Neuronal stem cell (in vitro differentiated cells): ENCODE data around the gene SEMA3G.

Experiments
- DNase-seq: peaks from one replicate; pipeline ENCODE4 v3.0.0-alpha.2; 2013; ENCODE audit warnings: low spot score
- H2AFZ ChIP-seq: one replicate; pipeline ENCODE4 v1.6.1; 2013; ENCODE audit warnings: mild to moderate bottlenecking, low read length, inconsistent platforms
- H2AK5ac ChIP-seq: 2 replicates; pipeline ENCODE4 v1.6.1; 2013; ENCODE audit warnings: low read depth, mild to moderate bottlenecking, inconsistent platforms, low read length, moderate library complexity, mixed read lengths
- H2BK120ac ChIP-seq: 2 replicates; pipeline ENCODE4 v1.6.1; 2013; ENCODE audit warnings: low read depth, mild to moderate bottlenecking, inconsistent platforms, low read length, moderate library complexity, mixed read lengths
- H2BK12ac ChIP-seq: one replicate; pipeline ENCODE4 v1.6.1; 2013; ENCODE audit warnings: low read length, inconsistent platforms
- H2BK15ac ChIP-seq: 2 replicates; pipeline ENCODE4 v1.6.1; 2013; ENCODE audit warnings: mild to moderate bottlenecking, low read length, inconsistent platforms, mixed read lengths
- H2BK5ac ChIP-seq: one replicate; pipeline ENCODE4 v1.6.1; 2013; ENCODE audit warnings: inconsistent platforms, mild to moderate bottlenecking, low read length, moderate library complexity
- H3K14ac ChIP-seq: one replicate; pipeline ENCODE4 v1.6.1; 2013; ENCODE audit warnings: low read length, inconsistent platforms
- H3K18ac ChIP-seq: 2 replicates; pipeline ENCODE4 v1.6.1; 2013; ENCODE audit warnings: low read length, inconsistent platforms
- H3K23ac ChIP-seq: 2 replicates; pipeline ENCODE4 v1.6.1; 2013; ENCODE audit warnings: low read depth, mild to moderate bottlenecking, mixed read lengths, low read length, inconsistent platforms; ENCODE audit not compliant: poor library complexity
- H3K27ac ChIP-seq: replicated peaks from 3 replicates; pipeline ENCODE4 v1.5.1; 2013; ENCODE audit warnings: low read length, inconsistent platforms
- H3K27me3 ChIP-seq, 3 experiments: 2 replicates each; pipeline ENCODE4 v1.6.1; 2013; ENCODE audit warnings: low read length in 3 of 3, mild to moderate bottlenecking in 2 of 3, inconsistent platforms in 1 of 3, low read depth in 1 of 3, mixed read lengths in 1 of 3, moderate library complexity in 1 of 3; ENCODE audit not compliant: control insufficient read depth in 3 of 3, insufficient read depth in 3 of 3
- H3K36me3 ChIP-seq, 2 donors: replicated peaks in 1 of 2; 2 replicates each; pipeline ENCODE4 v1.6.1; 2013; ENCODE audit warnings: low read length in 2 of 2; ENCODE audit not compliant: control insufficient read depth in 2 of 2, insufficient read depth in 2 of 2
- H3K4ac ChIP-seq: 2 replicates; pipeline ENCODE4 v1.6.1; 2013; ENCODE audit warnings: inconsistent platforms, mild to moderate bottlenecking, low read length, moderate library complexity
- H3K4me1 ChIP-seq, 2 donors: 1 replicate in 1 of 2; 2 replicates in 1 of 2; pipeline ENCODE4 v1.6.1; 2013; ENCODE audit warnings: low read length in 2 of 2, low read depth in 1 of 2; ENCODE audit not compliant: control insufficient read depth in 2 of 2, insufficient read depth in 1 of 2
- H3K4me2 ChIP-seq: one replicate; pipeline ENCODE4 v1.6.1; 2013; ENCODE audit warnings: mild to moderate bottlenecking, low read length, inconsistent platforms; ENCODE audit not compliant: insufficient read depth, poor library complexity, severe bottlenecking
- H3K4me3 ChIP-seq, 2 donors: 2 replicates each; pipeline ENCODE4 v1.5.1; 2013; ENCODE audit warnings: low read length in 2 of 2, mild to moderate bottlenecking in 2 of 2, inconsistent platforms in 1 of 2, moderate library complexity in 1 of 2
- H3K79me1 ChIP-seq: one replicate; pipeline ENCODE4 v1.6.1; 2013; ENCODE audit warnings: low read depth, mild to moderate bottlenecking, inconsistent platforms, low read length, moderate library complexity
- H3K9ac ChIP-seq: one replicate; pipeline ENCODE4 v1.6.1; 2013; ENCODE audit warnings: mild to moderate bottlenecking, low read depth, low read length, inconsistent platforms; ENCODE audit not compliant: poor library complexity
- H3K9me3 ChIP-seq, 2 donors: replicated peaks in 1 of 2; 2 replicates each; pipeline versions ENCODE3 to v1.6.1; 2013; ENCODE audit warnings: low read length in 2 of 2, mild to moderate bottlenecking in 2 of 2, inconsistent platforms in 1 of 2, low read depth in 1 of 2, mixed read lengths in 1 of 2, moderate library complexity in 1 of 2; ENCODE audit not compliant: control insufficient read depth in 2 of 2, insufficient read depth in 1 of 2
- H4K8ac ChIP-seq: one replicate; pipeline ENCODE4 v1.6.1; 2013; ENCODE audit warnings: low read depth, mild to moderate bottlenecking, inconsistent platforms, low read length, moderate library complexity
- H4K91ac ChIP-seq: one replicate; pipeline ENCODE4 v1.6.1; 2013; ENCODE audit warnings: low read length, low read depth, mild to moderate bottlenecking, inconsistent platforms; ENCODE audit not compliant: poor library complexity
- WGBS, 2 donors: extraction: QIAGEN DNeasy Blood & Tissue Kit; methylation state at CpG; one replicate each; pipeline ENCODE4 v1.1.7; 2013; ENCODE audit warnings: missing lambda C conversion rate in 2 of 2, mixed read lengths in 1 of 2; ENCODE audit not compliant: insufficient read length in 2 of 2, insufficient replicate concordance in 1 of 2; ENCODE audit errors: extremely low coverage in 2 of 2; 5-methylcytosine and 5-hydroxymethylcytosine counted together

Gene SEMA3G

GRCh38 chr3:52406791-52407510 is 38.0 kb downstream of the SEMA3G start:
- Histone ChIP-seq H3K4me1 (peaks cover 14 to 16% of the 10 kb centered on the region in 2 donors), H2AFZ (no peak overlapping the region), H4K8ac (no peak overlapping the region), H3K23ac (no peak overlapping the region), H2BK12ac (no peak overlapping the region), H2BK120ac (no peak overlapping the region), H3K4me3 (no peak overlapping the region), H3K9me3 (no peaks in the 10 kb centered on the region), H2BK5ac (no peak overlapping the region), H3K14ac (no peak overlapping the region), H3K4me2 (no peak overlapping the region), H3K36me3 (peaks cover 59 to 68% of the 10 kb centered on the region in 2 donors), H3K27me3 (no peaks in the 10 kb centered on the region), H2BK15ac (no peak overlapping the region), H3K18ac (no peak overlapping the region), H4K91ac (no peak overlapping the region), H3K9ac (no peak overlapping the region), H3K4ac (no peak overlapping the region), H3K79me1 (peaks cover 20% of the 10 kb centered on the region), H3K27ac (no peak overlapping the region), H2AK5ac (no peak overlapping the region)
- no CpG with 5 or more reads among the region's 20 CpGs for WGBS, 2 donors
- DNase-seq, result no peak

GRCh38 chr3:52406231-52406661 is 38.7 kb downstream of the SEMA3G start:
- no peak overlapping the region for H2AFZ ChIP-seq
- no peak overlapping the region for H3K27ac ChIP-seq
- no peak overlapping the region for H2BK5ac ChIP-seq
- H3K4me1 ChIP-seq, result peaks cover 8 to 9% of the 10 kb centered on the region in 2 donors
- no peak overlapping the region for H2BK15ac ChIP-seq
- no peak overlapping the region for H2AK5ac ChIP-seq
- H3K79me1 ChIP-seq, result peaks cover 20% of the 10 kb centered on the region
- no peaks in the 10 kb centered on the region for H3K27me3 ChIP-seq
- whole genome bisulfite sequencing, 2 donors, result no CpG with 5 or more reads among the region's 11 CpGs
- H4K91ac ChIP-seq, result no peak overlapping the region
- H3K18ac ChIP-seq, result no peak overlapping the region
- H3K9me3 ChIP-seq, result no peaks in the 10 kb centered on the region
- no peak overlapping the region for H3K23ac ChIP-seq
- H3K4ac ChIP-seq, result no peak overlapping the region
- H2BK12ac ChIP-seq, result no peak overlapping the region
- no peak overlapping the region for H2BK120ac ChIP-seq
- no peak overlapping the region for H3K4me3 ChIP-seq
- peaks cover 65 to 75% of the 10 kb centered on the region in 2 donors for H3K36me3 ChIP-seq
- H4K8ac ChIP-seq, result peak overlapping the region; percentile 57
- H3K4me2 ChIP-seq, result no peak overlapping the region
- no peak overlapping the region for H3K9ac ChIP-seq
- H3K14ac ChIP-seq, result no peak overlapping the region
- DNase-seq, result no peak

GRCh38 chr3:52405601-52406110 is 39.2 kb downstream of the SEMA3G start:
- no peak overlapping the region for H3K4me2 ChIP-seq
- no peak overlapping the region for H3K27ac ChIP-seq
- no peak overlapping the region for H2AFZ ChIP-seq
- peaks cover 20% of the 10 kb centered on the region for H3K79me1 ChIP-seq
- H2AK5ac ChIP-seq, result no peak overlapping the region
- H3K36me3 ChIP-seq, result peaks cover 68 to 81% of the 10 kb centered on the region in 2 donors
- no peak overlapping the region for H3K4me3 ChIP-seq
- no peak for DNase-seq
- H3K18ac ChIP-seq, result no peak overlapping the region
- no peak overlapping the region for H3K9ac ChIP-seq
- peaks cover 6 to 8% of the 10 kb centered on the region in 2 donors for H3K4me1 ChIP-seq
- H3K4ac ChIP-seq, result no peak overlapping the region
- H2BK120ac ChIP-seq, result no peak overlapping the region
- no peak overlapping the region for H2BK15ac ChIP-seq
- no peak overlapping the region for H3K23ac ChIP-seq
- no peak overlapping the region for H4K8ac ChIP-seq
- no peak overlapping the region for H2BK12ac ChIP-seq
- no peak overlapping the region for H3K14ac ChIP-seq
- H2BK5ac ChIP-seq, result no peak overlapping the region
- H4K91ac ChIP-seq, result no peak overlapping the region
- WGBS, 2 donors, result no CpG with 5 or more reads among the region's 4 CpGs
- H3K9me3 ChIP-seq, result no peaks in the 10 kb centered on the region
- H3K27me3 ChIP-seq, result no peaks in the 10 kb centered on the region

- no peaks in the 10 kb centered on the region for H3K9me3 ChIP-seq
- H2BK120ac ChIP-seq, result no peak overlapping the region
- H4K91ac ChIP-seq, result no peak overlapping the region
- H2AK5ac ChIP-seq, result no peak overlapping the region
- peaks cover 71 to 87% of the 10 kb centered on the region in 2 donors for H3K36me3 ChIP-seq
- DNase-seq, result no peak
- no peak overlapping the region for H2BK12ac ChIP-seq
- H3K4me3 ChIP-seq, result no peak overlapping the region
- H3K4ac ChIP-seq, result no peak overlapping the region
- no peak overlapping the region for H3K27ac ChIP-seq
- peaks cover 6 to 8% of the 10 kb centered on the region in 2 donors for H3K4me1 ChIP-seq
- no peak overlapping the region for H2BK15ac ChIP-seq
- H3K4me2 ChIP-seq, result no peak overlapping the region
- H3K27me3 ChIP-seq, result no peaks in the 10 kb centered on the region
- H4K8ac ChIP-seq, result no peak overlapping the region
- WGBS, 2 donors, result no CpG with 5 or more reads among the region's 6 CpGs
- H3K9ac ChIP-seq, result no peak overlapping the region
- no peak overlapping the region for H2AFZ ChIP-seq
- peaks cover 20% of the 10 kb centered on the region for H3K79me1 ChIP-seq
- H3K23ac ChIP-seq, result no peak overlapping the region
- no peak overlapping the region for H3K14ac ChIP-seq
- no peak overlapping the region for H2BK5ac ChIP-seq
- no peak overlapping the region for H3K18ac ChIP-seq
These were observed 39.8 kb downstream of the SEMA3G start for GRCh38 chr3:52405066-52405465.
